ENCODE measurements around the gene HMGCS2. TPM values are rescaled to one million over a fixed set of nuclear protein-coding genes. Genes with fewer than 3 reads are reported as not detected.

HMGCS2 gene
- total and polyA plus RNA-seq, 10 donors, result 0.06 to 0.11 TPM; not detected in 8

- Histone ChIP-seq H3K27ac (no peak overlapping the region), H3K36me3 (no peaks in the 10 kb centered on the region), H3K27me3 (replicated peaks in 1 of 7) (peaks cover 0 to 24% (median 4%) of the 10 kb centered on the region in 7 donors), H3K4me1 (peaks cover 0 to 7% (median 2%) of the 10 kb centered on the region in 6 donors), H3K4me3 (no peak overlapping the region), H3K9me3 (no peaks in the 10 kb centered on the region)
- WGBS, 5 donors, result 1 to 3% (median 1%) methylated on average over 6 of the region's 6 CpGs
- TF ChIP-seq CTCF (IDR thresholded peaks at IDR 0.05 in 8 of 11, conservative IDR thresholded peaks at IDR 0.05 in 3 of 11), result peak; percentile 13 to 91 (median 82)
- no peak for TF ChIP-seq POLR2A (IDR thresholded peaks at IDR 0.05)
- intact Hi-C loops (cut with DNase I; ENCODE audit: low total_unique reads), result no loop called here
- peak; percentile 89 for DNase-seq
Measured at GRCh38 chr1:119808972-119809550, 40.4 kb upstream of the HMGCS2 start.

GRCh38 chr1:119808491-119808890, 39.8 kb upstream of the HMGCS2 start:
- intact Hi-C loops (cut with DNase I; ENCODE audit: low total_unique reads), result no loop called here
- Histone ChIP-seq H3K9me3 (no peaks in the 10 kb centered on the region), H3K27ac (no peak overlapping the region), H3K4me1 (peaks cover 0 to 7% (median 2%) of the 10 kb centered on the region in 6 donors), H3K4me3 (no peak overlapping the region), H3K36me3 (no peaks in the 10 kb centered on the region), H3K27me3 (replicated peaks in 1 of 7) (peaks cover 0 to 24% (median 4%) of the 10 kb centered on the region in 7 donors)
- TF ChIP-seq POLR2A (IDR thresholded peaks at IDR 0.05), result no peak
- TF ChIP-seq POLR2AphosphoS5 (IDR thresholded peaks at IDR 0.05), result no peak
- TF ChIP-seq CTCF (IDR thresholded peaks at IDR 0.05 in 8 of 11, conservative IDR thresholded peaks at IDR 0.05 in 3 of 11), result no peak
- 52 to 67% (median 61%) methylated on average over 3 of the region's 3 CpGs for WGBS, 5 donors
- no peak for DNase-seq

- no peak overlapping the region for H3K4me3 ChIP-seq
- H3K27ac ChIP-seq, result no peak overlapping the region
- peaks cover 0 to 24% (median 4%) of the 10 kb centered on the region in 7 donors for H3K27me3 ChIP-seq (replicated peaks in 1 of 7)
- H3K9me3 ChIP-seq, result no peaks in the 10 kb centered on the region
- peaks cover 0 to 7% (median 2%) of the 10 kb centered on the region in 6 donors for H3K4me1 ChIP-seq
- DNase-seq, result no peak
- WGBS, 5 donors, result 61 to 84% (median 67%) methylated on average over 4 of the region's 4 CpGs
- no peak for TF ChIP-seq CTCF (IDR thresholded peaks at IDR 0.05 in 8 of 11, conservative IDR thresholded peaks at IDR 0.05 in 3 of 11)
- no peak for TF ChIP-seq POLR2AphosphoS5 (IDR thresholded peaks at IDR 0.05)
- TF ChIP-seq POLR2A (IDR thresholded peaks at IDR 0.05), result no peak
- intact Hi-C loops (cut with DNase I; ENCODE audit: low total_unique reads), result no loop called here
- H3K36me3 ChIP-seq, result no peaks in the 10 kb centered on the region
Measured at GRCh38 chr1:119806489-119806888, 37.8 kb upstream of the HMGCS2 start.

DNA sequence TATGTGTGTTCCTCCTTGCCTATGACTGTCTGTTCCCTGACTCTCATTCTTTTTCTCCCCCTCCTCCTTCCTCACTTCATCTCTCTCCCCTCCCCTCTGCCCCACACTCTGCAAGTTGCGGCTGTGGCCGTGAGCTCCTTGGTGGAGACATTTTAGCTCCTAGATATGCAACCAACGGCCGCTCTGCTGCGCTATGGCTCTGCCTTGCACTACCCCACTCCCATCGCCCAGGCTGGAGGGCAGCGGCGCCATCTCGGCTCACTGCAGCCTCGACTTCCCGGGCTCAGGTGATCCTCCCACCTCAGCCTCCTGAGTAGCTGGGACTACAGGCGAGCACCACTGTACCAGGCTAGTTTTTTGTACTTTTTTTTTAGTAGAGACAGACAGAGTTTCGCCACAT, 37.0 kb upstream of the HMGCS2 start:
- intact Hi-C loops (cut with DNase I; ENCODE audit: low total_unique reads), result no loop called here
- no peak overlapping the region for H3K27ac ChIP-seq
- H3K4me3 ChIP-seq, result no peak overlapping the region
- peaks cover 0 to 7% (median 2%) of the 10 kb centered on the region in 6 donors for H3K4me1 ChIP-seq
- 89 to 96% (median 92%) methylated on average over 13 of the region's 13 CpGs for WGBS, 5 donors
- peaks cover 0 to 24% (median 4%) of the 10 kb centered on the region in 7 donors for H3K27me3 ChIP-seq (replicated peaks in 1 of 7)
- TF ChIP-seq POLR2A (IDR thresholded peaks at IDR 0.05) (no peak), POLR2AphosphoS5 (IDR thresholded peaks at IDR 0.05) (no peak), CTCF (IDR thresholded peaks at IDR 0.05 in 8 of 11, conservative IDR thresholded peaks at IDR 0.05 in 3 of 11) (no peak)
- no peaks in the 10 kb centered on the region for H3K9me3 ChIP-seq
- no peak for DNase-seq
- H3K36me3 ChIP-seq, result no peaks in the 10 kb centered on the region

All from spleen (tissue), 11 donors.